Measurements from ENCODE around the gene S100A3. TPM values are rescaled to one million over a fixed set of nuclear protein-coding genes. Genes with fewer than 3 reads are reported as not detected.

S100A3 gene
- total RNA-seq, 1 donor from 2014 or later = 2.3 TPM

GRCh38 chr1:153513023-153513422, 36.0 kb downstream of the S100A3 start:
- DNase-seq (ENCODE audit: low read depth in 2 of 2) = no peak

- peak; percentile 65 to 87 for DNase-seq (ENCODE audit: low read depth in 2 of 2)
These were observed 38.1 kb downstream of the S100A3 start for GRCh38 chr1:153510984-153511410.

GRCh38 chr1:153509729-153510354, 39.2 kb downstream of the S100A3 start:
- DNase-seq (ENCODE audit: low read depth in 2 of 2) = peak; percentile 9 to 62

- DNase-seq (ENCODE audit: low read depth in 2 of 2) = no peak
These were observed 40.0 kb downstream of the S100A3 start for GRCh38 chr1:153509036-153509435.

GRCh38 chr1:153507926-153508583, 41.0 kb downstream of the S100A3 start:
- DNase-seq (ENCODE audit: low read depth in 2 of 2) = no peak

GRCh38 chr1:153506831-153507413, 42.1 kb downstream of the S100A3 start:
- DNase-seq (ENCODE audit: low read depth in 2 of 2) = no peak

GRCh38 chr1:153506386-153506785, 42.7 kb downstream of the S100A3 start:
- DNase-seq (ENCODE audit: low read depth in 2 of 2) = no peak

GRCh38 chr1:153505576-153505975, 43.5 kb downstream of the S100A3 start:
- no peak for DNase-seq (ENCODE audit: low read depth in 2 of 2)

- DNase-seq (ENCODE audit: low read depth in 2 of 2) = no peak
These were observed 45.3 kb downstream of the S100A3 start for GRCh38 chr1:153503766-153504165.

- no peak for DNase-seq (ENCODE audit: low read depth in 2 of 2)
These were observed 50.3 kb downstream of the S100A3 start for GRCh38 chr1:153498746-153499145.

Other genes with a start within 250 kb of the S100A3 start
- not detected in 2 replicates for gene PGLYRP3, start 236.3 kb downstream of the S100A3 start, total RNA-seq
- gene PGLYRP4, start 200.4 kb downstream of the S100A3 start, total RNA-seq = not detected in 2 replicates
- 0.25 and 0.90 TPM in 2 replicates for gene S100A9, start 191.4 kb downstream of the S100A3 start, total RNA-seq
- not detected in 2 replicates for gene S100A12, start 173.6 kb downstream of the S100A3 start, total RNA-seq
- gene S100A8, start 158.2 kb downstream of the S100A3 start, total RNA-seq = not detected in 2 replicates
- not detected in 2 replicates for gene S100A7A, start 132.7 kb downstream of the S100A3 start, total RNA-seq
- not detected in 2 replicates for gene S100A7, start 88.6 kb downstream of the S100A3 start, total RNA-seq
- gene S100A6, start 13.3 kb downstream of the S100A3 start, total RNA-seq = 377 and 1,309 TPM in 2 replicates
- gene S100A5, start 8.3 kb downstream of the S100A3 start, total RNA-seq = not detected in 2 replicates
- gene S100A4, start 3.5 kb downstream of the S100A3 start, total RNA-seq = 2.0 and 35.9 TPM in 2 replicates
- 0.76 and 2.2 TPM in 2 replicates for gene S100A2, start 16.6 kb upstream of the S100A3 start, total RNA-seq
- gene S100A16, start 63.9 kb upstream of the S100A3 start, total RNA-seq = 429 and 594 TPM in 2 replicates
- 0.13 and 0.51 TPM in 2 replicates for gene S100A14, start 67.1 kb upstream of the S100A3 start, total RNA-seq
- 124 and 129 TPM in 2 replicates for gene S100A13, start 78.2 kb upstream of the S100A3 start, total RNA-seq
- not detected in 2 replicates for gene S100A1, start 79.2 kb upstream of the S100A3 start, total RNA-seq
- gene CHTOP, start 84.8 kb upstream of the S100A3 start, total RNA-seq = 20.7 and 23.1 TPM in 2 replicates
- gene SNAPIN, start 109.4 kb upstream of the S100A3 start, total RNA-seq = 54.6 and 55.5 TPM in 2 replicates
- gene ILF2, start 121.7 kb upstream of the S100A3 start, total RNA-seq = 206 and 207 TPM in 2 replicates
- gene NPR1, start 129.4 kb upstream of the S100A3 start, total RNA-seq = 9.4 and 50.6 TPM in 2 replicates
- gene INTS3, start 178.8 kb upstream of the S100A3 start, total RNA-seq = 16.4 and 20.7 TPM in 2 replicates
- 30.4 and 56.1 TPM in 2 replicates for gene SLC27A3, start 226.1 kb upstream of the S100A3 start, total RNA-seq